ENCODE measurements around the gene STRIP1.

STRIP1 gene

DNA sequence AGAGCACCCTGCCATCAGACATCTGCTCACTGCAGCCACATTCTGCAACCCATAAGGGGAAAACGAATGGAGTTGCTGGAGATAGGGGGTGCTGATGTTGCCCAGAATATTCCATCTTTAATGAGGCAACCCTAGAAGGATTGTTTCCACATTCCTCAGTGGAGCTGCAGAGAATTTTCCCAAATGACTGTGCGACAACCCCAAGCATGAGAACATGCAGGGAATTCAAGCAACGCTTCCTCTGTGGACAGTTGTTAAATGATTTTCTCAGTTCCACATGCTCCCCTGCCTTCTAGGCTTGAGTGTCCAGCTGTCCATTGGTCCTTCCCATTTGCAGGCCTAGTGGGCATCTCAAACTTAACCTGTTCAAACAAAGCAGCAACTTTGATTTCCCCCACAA, 57.4 kb downstream of the STRIP1 start:
- Histone ChIP-seq H3K9me3 (ENCODE audit: control insufficient read depth, low read length) (no peaks in the 10 kb centered on the region), H3K4me1 (no peaks in the 10 kb centered on the region), H3K4me3 (ENCODE audit: low read depth, low read length) (no peak overlapping the region), H2AFZ (no peak overlapping the region), H3K27me3 (ENCODE audit: control insufficient read depth, insufficient read depth, low read length) (no peaks in the 10 kb centered on the region), H3K27ac (no peak overlapping the region), H3K9ac (no peak overlapping the region), H3K4me2 (ENCODE audit: low read length) (no peak overlapping the region), H3K79me2 (no peaks in the 10 kb centered on the region), H3K36me3 (ENCODE audit: control insufficient read depth, insufficient read depth, low read length) (no peaks in the 10 kb centered on the region)
- TF ChIP-seq, protein P1, sequence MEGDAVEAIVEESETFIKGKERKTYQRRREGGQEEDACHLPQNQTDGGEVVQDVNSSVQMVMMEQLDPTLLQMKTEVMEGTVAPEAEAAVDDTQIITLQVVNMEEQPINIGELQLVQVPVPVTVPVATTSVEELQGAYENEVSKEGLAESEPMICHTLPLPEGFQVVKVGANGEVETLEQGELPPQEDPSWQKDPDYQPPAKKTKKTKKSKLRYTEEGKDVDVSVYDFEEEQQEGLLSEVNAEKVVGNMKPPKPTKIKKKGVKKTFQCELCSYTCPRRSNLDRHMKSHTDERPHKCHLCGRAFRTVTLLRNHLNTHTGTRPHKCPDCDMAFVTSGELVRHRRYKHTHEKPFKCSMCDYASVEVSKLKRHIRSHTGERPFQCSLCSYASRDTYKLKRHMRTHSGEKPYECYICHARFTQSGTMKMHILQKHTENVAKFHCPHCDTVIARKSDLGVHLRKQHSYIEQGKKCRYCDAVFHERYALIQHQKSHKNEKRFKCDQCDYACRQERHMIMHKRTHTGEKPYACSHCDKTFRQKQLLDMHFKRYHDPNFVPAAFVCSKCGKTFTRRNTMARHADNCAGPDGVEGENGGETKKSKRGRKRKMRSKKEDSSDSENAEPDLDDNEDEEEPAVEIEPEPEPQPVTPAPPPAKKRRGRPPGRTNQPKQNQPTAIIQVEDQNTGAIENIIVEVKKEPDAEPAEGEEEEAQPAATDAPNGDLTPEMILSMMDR (IDR thresholded peaks at IDR 0.05): no peak

DNA sequence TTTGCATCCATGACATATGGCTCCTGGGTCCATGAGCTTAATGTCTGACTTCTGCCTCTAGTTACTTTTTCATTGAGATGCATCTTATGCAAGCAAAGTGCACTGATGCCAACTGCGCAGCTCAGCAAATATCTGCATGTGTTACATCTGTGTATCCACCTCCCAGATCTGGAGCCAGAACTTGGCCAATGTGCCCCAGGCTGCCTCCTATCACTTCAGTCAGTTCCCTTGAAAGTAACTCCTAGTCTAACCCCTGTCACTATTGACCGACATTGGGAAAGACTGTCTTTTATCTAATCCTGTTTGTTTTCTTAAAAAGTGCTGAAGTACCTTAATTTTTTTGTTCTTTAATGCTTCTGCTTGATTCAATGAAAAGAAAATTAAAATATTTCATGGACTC, 58.6 kb downstream of the STRIP1 start:
- H3K9me3 ChIP-seq (ENCODE audit: control insufficient read depth, low read length): no peaks in the 10 kb centered on the region
- H3K9ac ChIP-seq: no peak overlapping the region
- no peak overlapping the region for H3K27ac ChIP-seq
- TF ChIP-seq, protein P1 (IDR thresholded peaks at IDR 0.05): no peak
- no peak overlapping the region for H3K4me3 ChIP-seq (ENCODE audit: low read depth, low read length)
- no peak overlapping the region for H2AFZ ChIP-seq
- H3K27me3 ChIP-seq (ENCODE audit: control insufficient read depth, insufficient read depth, low read length): no peaks in the 10 kb centered on the region
- no peaks in the 10 kb centered on the region for H3K36me3 ChIP-seq (ENCODE audit: control insufficient read depth, insufficient read depth, low read length)
- H3K79me2 ChIP-seq: no peaks in the 10 kb centered on the region
- no peak overlapping the region for H3K4me2 ChIP-seq (ENCODE audit: low read length)
- no peaks in the 10 kb centered on the region for H3K4me1 ChIP-seq

DNA sequence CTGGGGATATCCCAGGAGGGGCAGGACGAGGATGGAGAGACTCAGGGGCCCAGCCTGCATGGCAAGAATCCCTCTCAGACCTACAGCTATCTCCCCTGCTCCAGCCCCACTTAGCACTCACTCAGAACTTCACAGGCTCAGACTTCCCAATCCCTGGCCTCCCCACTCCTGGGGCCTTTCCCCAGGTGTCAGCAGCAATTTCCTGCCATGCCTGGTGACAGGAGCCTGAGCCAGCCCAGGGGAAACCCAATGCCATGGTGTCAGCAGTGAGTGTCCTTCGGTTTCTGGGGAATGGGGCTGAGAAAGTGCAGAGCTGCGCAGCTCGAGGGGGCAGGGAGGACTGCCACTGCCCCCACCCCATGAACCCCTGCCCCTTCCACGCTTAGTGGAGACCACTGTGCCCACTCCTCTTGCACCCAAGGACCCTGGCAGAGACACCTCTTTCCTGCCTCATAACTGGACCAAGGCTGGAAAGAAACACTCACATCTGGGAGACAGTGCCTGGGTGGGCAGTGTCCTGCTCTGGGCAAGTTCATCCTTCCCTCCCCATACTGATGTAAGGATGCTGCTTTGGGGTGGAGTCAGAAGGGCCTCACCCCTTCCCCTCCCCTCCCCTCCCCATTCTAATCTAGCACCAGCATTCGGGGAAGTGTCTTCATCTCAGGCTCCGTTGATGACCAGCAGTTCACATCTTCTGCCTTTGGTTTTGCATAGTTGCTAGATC, 60.7 kb downstream of the STRIP1 start:
- Histone ChIP-seq H3K79me2 (no peaks in the 10 kb centered on the region), H3K9ac (no peak overlapping the region), H3K36me3 (ENCODE audit: control insufficient read depth, insufficient read depth, low read length) (no peaks in the 10 kb centered on the region), H3K4me3 (ENCODE audit: low read depth, low read length) (no peak overlapping the region), H3K27me3 (ENCODE audit: control insufficient read depth, insufficient read depth, low read length) (no peaks in the 10 kb centered on the region), H3K9me3 (ENCODE audit: control insufficient read depth, low read length) (no peaks in the 10 kb centered on the region), H3K27ac (no peak overlapping the region), H3K4me1 (no peaks in the 10 kb centered on the region), H2AFZ (no peak overlapping the region), H3K4me2 (ENCODE audit: low read length) (no peak overlapping the region)
- TF ChIP-seq, protein P1 (IDR thresholded peaks at IDR 0.05): no peak

DNA sequence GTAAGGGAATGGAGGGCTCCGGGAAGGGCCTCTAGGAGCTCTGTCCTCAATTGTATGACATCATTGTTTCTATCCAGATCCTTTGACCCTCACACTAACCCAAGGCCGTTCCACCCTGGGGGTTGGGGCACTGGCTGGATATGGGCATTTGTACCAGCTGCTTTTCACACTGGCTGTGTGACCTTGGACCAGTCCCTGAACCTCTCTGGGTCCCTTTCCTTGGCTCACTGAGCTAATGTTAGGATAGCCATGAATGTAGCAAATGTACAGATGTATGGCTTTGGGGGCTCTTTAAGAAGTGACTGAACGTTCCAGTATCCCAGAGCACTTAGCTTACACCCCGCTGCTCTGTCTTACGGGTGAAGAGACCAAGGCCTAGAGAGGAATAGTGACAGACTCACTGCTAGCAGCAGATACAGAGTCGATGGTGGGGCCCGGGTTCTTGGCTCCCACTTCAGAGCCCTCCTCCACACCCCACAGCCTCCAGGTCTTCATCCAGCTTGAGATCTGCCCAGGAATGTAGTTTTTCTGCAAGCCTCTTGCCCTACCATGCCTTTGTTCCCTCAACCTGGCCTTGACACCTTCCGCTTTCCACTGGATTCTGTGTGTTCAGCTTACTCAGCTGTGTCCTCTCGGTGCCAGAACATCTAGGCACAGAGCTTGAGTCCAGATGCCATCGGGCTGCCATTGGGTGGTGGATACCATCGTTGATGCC, 63.2 kb downstream of the STRIP1 start:
- TF ChIP-seq, protein P1 (IDR thresholded peaks at IDR 0.05): no peak
- Histone ChIP-seq H3K9ac (no peak overlapping the region), H3K9me3 (ENCODE audit: control insufficient read depth, low read length) (no peaks in the 10 kb centered on the region), H3K36me3 (ENCODE audit: control insufficient read depth, insufficient read depth, low read length) (no peaks in the 10 kb centered on the region), H3K4me1 (no peaks in the 10 kb centered on the region), H3K4me2 (ENCODE audit: low read length) (no peak overlapping the region), H3K4me3 (ENCODE audit: low read depth, low read length) (no peak overlapping the region), H3K27me3 (ENCODE audit: control insufficient read depth, insufficient read depth, low read length) (no peaks in the 10 kb centered on the region), H3K27ac (no peak overlapping the region), H3K79me2 (no peaks in the 10 kb centered on the region), H2AFZ (no peak overlapping the region)
